ENCODE measurements around the gene NR1H2. TPM values are rescaled to one million over a fixed set of nuclear protein-coding genes. Genes with fewer than 3 reads are reported as not detected.

NR1H2 gene
- total RNA-seq, 1 donor from 2014 or later, result 44.2 TPM

DNA sequence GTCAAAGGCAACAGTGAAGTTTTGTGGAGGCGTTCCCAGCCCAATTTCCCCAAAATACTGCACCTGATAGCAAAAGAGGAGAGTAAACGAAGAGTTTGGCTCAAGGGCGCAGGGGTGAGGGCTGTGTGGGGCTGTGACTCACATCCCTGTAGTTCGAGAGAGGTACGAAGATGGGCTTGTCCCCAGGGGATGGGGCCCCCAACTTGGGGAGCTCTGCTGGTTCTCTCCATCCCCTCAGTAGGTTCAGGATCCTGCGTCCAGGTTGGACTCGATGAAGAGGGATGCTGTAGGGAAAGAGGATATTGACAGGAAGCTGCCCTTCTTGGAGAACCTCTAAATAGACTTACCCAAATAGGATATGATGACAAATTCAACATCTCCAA lies 14.2 kb upstream of the NR1H2 start:
- H3K4me3 ChIP-seq (ENCODE audit: low read depth, low read length), result no peak overlapping the region
- no peak for FAIRE-seq
- no peak for DNase-seq (ENCODE audit: low read depth)
- H3K27me3 ChIP-seq (ENCODE audit: control insufficient read depth, insufficient read depth, low read length), result no peaks in the 10 kb centered on the region
- H3K36me3 ChIP-seq (ENCODE audit: control insufficient read depth, insufficient read depth, low read length), result no peaks in the 10 kb centered on the region
- TF ChIP-seq CTCF (IDR thresholded peaks at IDR 0.05; ENCODE audit: insufficient read depth, low read length, severe bottlenecking), result no peak

DNA sequence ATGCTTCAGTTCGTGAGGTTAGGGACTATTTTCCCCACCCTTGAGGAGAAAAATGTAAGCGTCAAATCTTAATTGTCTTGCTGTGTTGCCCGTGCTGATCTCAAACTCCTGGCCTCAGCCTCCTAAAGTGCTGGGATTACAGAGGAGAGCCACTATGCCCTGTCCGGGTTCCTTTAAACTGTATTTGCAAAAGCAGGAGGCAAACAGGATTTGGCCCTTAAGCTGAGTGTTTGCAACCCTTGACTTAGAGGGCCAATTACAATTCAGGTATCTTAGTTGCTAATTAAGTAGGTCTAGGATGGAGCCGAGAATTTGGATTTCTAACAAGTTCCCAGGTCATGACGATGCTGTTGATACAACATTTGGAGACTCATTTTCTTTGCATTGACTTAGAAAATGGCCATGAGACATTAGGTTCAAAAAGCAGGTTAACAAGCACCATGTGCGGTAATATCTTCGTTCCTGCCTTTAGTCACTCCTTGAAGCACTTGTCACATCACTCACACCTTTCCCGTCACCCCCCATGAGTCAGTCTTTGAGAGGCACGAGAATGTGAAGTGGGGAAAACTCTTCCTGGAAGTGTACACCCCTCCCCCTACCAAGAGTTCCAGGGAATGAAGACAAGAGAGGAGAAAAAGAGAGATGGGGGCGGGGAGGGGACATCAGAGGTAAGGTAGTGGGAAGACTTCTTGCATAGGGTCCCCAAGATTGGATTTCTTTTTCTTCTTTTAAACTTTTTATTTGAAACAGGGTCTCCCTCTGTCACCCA lies 13.4 kb upstream of the NR1H2 start:
- Histone ChIP-seq H3K4me3 (ENCODE audit: low read depth, low read length) (no peak overlapping the region), H3K27me3 (ENCODE audit: control insufficient read depth, insufficient read depth, low read length) (no peaks in the 10 kb centered on the region), H3K36me3 (ENCODE audit: control insufficient read depth, insufficient read depth, low read length) (no peaks in the 10 kb centered on the region)
- FAIRE-seq (no peak), DNase-seq (ENCODE audit: low read depth) (peak; percentile 37)
- no peak for TF ChIP-seq CTCF (IDR thresholded peaks at IDR 0.05; ENCODE audit: insufficient read depth, low read length, severe bottlenecking)

GRCh38 chr19:50365434-50366306 lies 10.6 kb upstream of the NR1H2 start, which contains the start of gene NAPSA:
Gene NAPSA (minus strand): TSS chr19:50365639. CDS start chr19:50365621, 18 bp downstream.
- no peak for DNase-seq (ENCODE audit: low read depth)
- FAIRE-seq, result no peak
- no peaks in the 10 kb centered on the region for H3K36me3 ChIP-seq (ENCODE audit: control insufficient read depth, insufficient read depth, low read length)
- H3K27me3 ChIP-seq (ENCODE audit: control insufficient read depth, insufficient read depth, low read length), result no peaks in the 10 kb centered on the region
- H3K4me3 ChIP-seq (ENCODE audit: low read depth, low read length), result no peak within 1 kb of the TSS
- no peak for TF ChIP-seq CTCF (IDR thresholded peaks at IDR 0.05; ENCODE audit: insufficient read depth, low read length, severe bottlenecking)

- Histone ChIP-seq H3K27me3 (ENCODE audit: control insufficient read depth, insufficient read depth, low read length) (no peaks in the 10 kb centered on the region), H3K4me3 (ENCODE audit: low read depth, low read length) (peak overlapping the region; percentile 55), H3K36me3 (ENCODE audit: control insufficient read depth, insufficient read depth, low read length) (no peaks in the 10 kb centered on the region)
- TF ChIP-seq CTCF (IDR thresholded peaks at IDR 0.05; ENCODE audit: insufficient read depth, low read length, severe bottlenecking), result peak; percentile 88
- no peak for FAIRE-seq
- peak; percentile 79 for DNase-seq (ENCODE audit: low read depth)
Observed at GRCh38 chr19:50368649-50369570, 7.3 kb upstream of the NR1H2 start.

DNA sequence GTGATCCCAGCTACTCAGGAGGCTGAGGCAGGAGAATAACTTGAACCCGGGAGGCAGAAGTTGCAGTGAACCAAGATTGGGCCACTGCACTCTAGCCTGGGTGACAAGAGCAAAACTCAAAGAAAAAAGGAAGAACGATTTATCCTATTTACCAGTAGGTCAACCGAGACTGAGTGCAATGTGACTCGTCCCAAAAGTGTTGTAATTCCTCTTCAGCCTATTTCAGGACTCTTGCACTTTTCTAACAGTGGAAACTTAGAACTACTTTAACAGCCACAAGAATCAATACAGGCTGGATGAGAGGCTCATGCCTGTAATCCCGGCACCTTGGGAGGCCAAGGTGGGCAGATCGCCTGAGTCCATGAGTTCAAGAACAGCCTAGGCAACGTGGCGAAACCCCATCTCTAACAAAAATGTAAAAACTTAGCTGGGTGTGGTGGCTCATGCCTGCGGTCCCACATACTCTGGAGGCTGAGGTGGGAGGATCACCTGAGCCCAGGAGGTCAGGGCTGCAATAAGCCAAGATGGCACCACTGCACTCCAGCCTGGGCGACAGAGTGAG lies 4.3 kb upstream of the NR1H2 start:
- H3K4me3 ChIP-seq (ENCODE audit: low read depth, low read length), result no peak overlapping the region
- no peaks in the 10 kb centered on the region for H3K27me3 ChIP-seq (ENCODE audit: control insufficient read depth, insufficient read depth, low read length)
- H3K36me3 ChIP-seq (ENCODE audit: control insufficient read depth, insufficient read depth, low read length), result no peaks in the 10 kb centered on the region
- FAIRE-seq (no peak), DNase-seq (ENCODE audit: low read depth) (no peak)
- TF ChIP-seq CTCF (IDR thresholded peaks at IDR 0.05; ENCODE audit: insufficient read depth, low read length, severe bottlenecking), result no peak
